ENCODE results near the gene SLC28A3.

- TF ChIP-seq CTCF (conservative IDR thresholded peaks at IDR 0.05; ENCODE audit: low read depth, low read length) (no peak), EZH2 (IDR thresholded peaks at IDR 0.05; ENCODE audit: borderline replicate concordance, low read depth, low read length, poor library complexity, severe bottlenecking) (no peak)
Measured at GRCh38 chr9:84229191-84229590, 111.4 kb downstream of the SLC28A3 start.
